CD4-positive, alpha-beta memory T cell (primary cell): ENCODE data around the gene TM9SF3. TPM values are rescaled to one million over a fixed set of nuclear protein-coding genes. Genes with fewer than 3 reads are reported as not detected.

Source experiments
- CTCF ChIA-PET: fragments of 350-600 bp; sonication (Branson Sonifier 250); formaldehyde crosslinking; loops from one replicate; lab custom pipeline; 2021; ENCODE audit warnings: inconsistent platforms; ENCODE audit not compliant: partially characterized antibody; lab: Charles Lee
- POLR2A ChIA-PET: fragments of 350-600 bp; sonication (Branson Sonifier 250); formaldehyde crosslinking; loops from one replicate; lab custom pipeline; 2021; ENCODE audit not compliant: partially characterized antibody; lab: Charles Lee
- DNase-seq, 5 donors: peaks; one replicate each; pipeline versions ENCODE4 v3.0.0 to v3.0.0-alpha.2; 2020 to 2022; ENCODE audit warnings: mixed read lengths in 1 of 5
- H3K27ac ChIP-seq: one replicate; pipeline ENCODE4 v1.7.0; 2013; ENCODE audit warnings: low read depth, low read length
- H3K27me3 ChIP-seq: 2 replicates; pipeline ENCODE4 v1.7.0; 2013; ENCODE audit warnings: mild to moderate bottlenecking, low read length, moderate library complexity; ENCODE audit not compliant: insufficient read depth
- H3K36me3 ChIP-seq: 2 replicates; pipeline ENCODE4 v1.7.0; 2013; ENCODE audit warnings: mild to moderate bottlenecking, low read length, moderate library complexity; ENCODE audit not compliant: insufficient read depth
- H3K4me1 ChIP-seq: 2 replicates; pipeline ENCODE4 v1.7.0; 2013; ENCODE audit warnings: mild to moderate bottlenecking, low read length, moderate library complexity; ENCODE audit not compliant: insufficient read depth
- H3K4me3 ChIP-seq, 2 donors: one replicate each; pipeline ENCODE4 v1.7.0; 2013; ENCODE audit warnings: low read length in 2 of 2, mild to moderate bottlenecking in 1 of 2
- H3K9me3 ChIP-seq, 2 donors: one replicate each; pipeline ENCODE4 v1.7.0; 2013; ENCODE audit warnings: low read length in 2 of 2, control low read depth in 1 of 2; ENCODE audit not compliant: control insufficient read depth in 1 of 2
- H3K27ac Mint-ChIP-seq, 7 donors: one replicate each; pipeline ENCODE4 v1.8.0; 2020 to 2021; ENCODE audit warnings: mixed read lengths in 7 of 7, mild to moderate bottlenecking in 6 of 7, inconsistent platforms in 3 of 7, moderate library complexity in 3 of 7
- H3K27me3 Mint-ChIP-seq, 2 donors: one replicate each; pipeline ENCODE4 v1.8.0; 2020 to 2021; ENCODE audit warnings: mixed read lengths in 2 of 2
- H3K36me3 Mint-ChIP-seq, 2 donors: one replicate each; pipeline ENCODE4 v1.8.0; 2020 to 2021; ENCODE audit warnings: mixed read lengths in 2 of 2, inconsistent platforms in 1 of 2, mild to moderate bottlenecking in 1 of 2
- H3K4me1 Mint-ChIP-seq, 4 donors: one replicate each; pipeline ENCODE4 v1.8.0; 2020 to 2021; ENCODE audit warnings: mixed read lengths in 4 of 4, mild to moderate bottlenecking in 1 of 4
- H3K4me3 Mint-ChIP-seq, 8 donors: one replicate each; pipeline ENCODE4 v1.8.0; 2020 to 2021; ENCODE audit warnings: mixed read lengths in 8 of 8, mild to moderate bottlenecking in 7 of 8, moderate library complexity in 6 of 8, inconsistent platforms in 3 of 8
- H3K9me3 Mint-ChIP-seq, 8 donors: one replicate each; pipeline ENCODE4 v1.8.0; 2020 to 2021; ENCODE audit warnings: mixed read lengths in 8 of 8, mild to moderate bottlenecking in 5 of 8, inconsistent platforms in 3 of 8, moderate library complexity in 1 of 8
- intact Hi-C: fragments of 100-400 bp; cut with micrococcal nuclease; formaldehyde crosslinking; loops from one replicate; pipeline ENCODE4 v1.15.1; 2023
- polyA plus RNA-seq, 2 donors: library from polyadenylated mRNA; unstranded; fragments of 300-500 nt; fragmentation: Illumina TruSeq; gene quantifications; one replicate each; pipeline ENCODE4 v1.2.3, GENCODE V29; 2021
- total RNA-seq, 2 experiments: library from RNA; stranded (reverse); gene quantifications; one replicate each; pipeline ENCODE4 v1.2.3, GENCODE V29; 2021

TM9SF3 gene
- total RNA-seq (100 to 1,000 TPM; 109 to 110 TPM), polyA plus RNA-seq (100 to 1,000 TPM in 1 of 2 donors, 10 to 100 TPM in 1; 74.7 to 125 TPM)

DNA sequence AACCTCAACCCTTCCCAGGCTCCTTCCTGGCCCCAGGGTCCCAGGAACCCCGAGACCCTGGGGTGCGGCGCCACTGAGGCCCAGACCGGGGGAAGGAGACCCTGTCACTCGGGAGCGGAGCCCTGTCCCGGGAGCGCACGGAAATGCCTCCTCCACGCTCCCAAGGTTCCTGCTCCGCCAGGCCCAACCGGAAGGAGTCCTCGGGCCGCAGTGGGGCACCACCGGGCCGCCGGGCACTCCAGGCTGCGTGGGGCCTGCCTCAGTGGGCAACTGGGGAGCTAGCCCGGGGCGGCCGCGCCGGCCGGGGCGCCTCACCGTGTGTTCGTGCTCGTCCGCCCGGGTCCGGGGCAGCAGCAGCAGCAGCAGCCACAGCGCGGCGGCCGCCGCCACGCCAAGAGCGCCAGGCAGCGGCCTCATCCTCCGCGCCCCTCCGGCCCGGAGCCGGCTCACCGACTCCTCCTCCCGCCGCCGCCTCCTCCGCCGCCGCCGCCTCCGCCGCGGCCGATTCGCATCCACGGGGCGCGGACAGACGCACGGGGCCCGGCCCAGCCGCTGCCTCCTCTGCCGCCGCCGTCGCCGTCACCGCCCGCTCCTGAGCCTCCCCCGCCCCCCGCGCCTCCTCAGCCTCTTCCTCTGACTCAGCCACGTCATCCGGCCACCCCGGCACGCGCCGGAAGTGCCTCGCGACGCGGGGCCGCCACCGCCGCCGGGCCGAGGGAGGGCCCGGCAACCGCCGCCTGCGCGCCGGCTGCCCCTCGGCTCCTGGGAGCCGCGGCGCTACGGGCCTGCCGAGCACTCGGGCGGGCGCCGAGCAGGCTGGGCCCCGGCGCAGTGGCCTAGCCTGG, at the start of gene TM9SF3:
TSS of gene TM9SF3 (minus strand) at position 594 of the 845 bp plus-strand sequence. CDS start at position 417, 177 bp downstream.
- Mint-ChIP-seq H3K4me1 (peaks cover 24 to 43% (median 32%) of the 10 kb centered on the region in 4 donors), H3K27ac (peak within 1 kb of the TSS; percentile 94 to 98 (median 97)), H3K4me3 (peak within 1 kb of the TSS; percentile 84 to 98 (median 90)), H3K9me3 (no peaks in the 10 kb centered on the region), H3K36me3 (peaks cover 0 to 7% of the 10 kb centered on the region in 2 donors), H3K27me3 (no peaks in the 10 kb centered on the region)
- Histone ChIP-seq H3K27me3 (no peaks in the 10 kb centered on the region), H3K4me3 (peak within 1 kb of the TSS; percentile 18 to 57), H3K27ac (peak within 1 kb of the TSS; percentile 99), H3K9me3 (no peaks in the 10 kb centered on the region), H3K36me3 (no peaks in the 10 kb centered on the region), H3K4me1 (peaks cover 64% of the 10 kb centered on the region)
- ChIA-PET POLR2A (interaction anchor here (0.5 to 1.9 kb wide), 12 partner anchors 10 to 1263 kb away, joined by 3 to 9 read pairs (median 3); partner anchors contain the start of genes GOLGA7B, LCOR, TCTN3 and ZNF518A), CTCF (interaction anchor here (1.1 kb wide), 1 partner anchor 55 kb away, joined by 3 read pairs; no protein-coding TSS in a partner anchor)
- DNase-seq: peak; percentile 89 to 94 (median 90)
- intact Hi-C loops: loop anchor here (2.0 to 10.0 kb wide), 4 partner anchors 74 to 1058 kb away; partner anchors contain the start of genes PI4K2A, SORBS1 and TLL2

DNA sequence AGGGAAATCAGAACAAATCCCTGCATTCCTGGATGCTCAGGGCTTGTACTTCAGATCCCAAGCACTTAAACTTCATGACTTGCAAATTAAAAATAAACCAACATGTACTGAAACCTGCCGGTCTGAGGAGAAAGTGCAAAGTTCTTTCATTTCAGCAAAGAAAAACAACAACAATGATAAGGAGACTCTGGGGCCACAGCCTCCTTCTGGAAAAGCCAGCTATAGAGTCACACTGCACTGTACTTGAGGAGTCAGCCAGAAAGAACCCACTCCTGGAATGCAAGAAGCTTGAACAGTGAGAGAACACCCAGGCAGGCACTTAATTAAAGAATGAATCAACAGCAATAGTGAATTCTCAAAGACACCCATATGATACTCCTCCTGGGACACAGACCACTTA, 49.7 kb upstream of the TM9SF3 start:
- Mint-ChIP-seq H3K27ac (no peak overlapping the region), H3K27me3 (no peaks in the 10 kb centered on the region), H3K36me3 (no peaks in the 10 kb centered on the region), H3K9me3 (peaks cover 0 to 2% (median 0%) of the 10 kb centered on the region in 8 donors), H3K4me3 (no peak overlapping the region), H3K4me1 (peaks cover 2 to 6% (median 3%) of the 10 kb centered on the region in 4 donors)
- ChIA-PET POLR2A (no interaction called here), CTCF (no interaction called here)
- peaks cover 5% of the 10 kb centered on the region for H3K4me1 ChIP-seq
- intact Hi-C loops: no loop called here
- H3K36me3 ChIP-seq: no peaks in the 10 kb centered on the region
- H3K27ac ChIP-seq: no peak overlapping the region
- no peak for DNase-seq
- H3K9me3 ChIP-seq: no peaks in the 10 kb centered on the region
- H3K4me3 ChIP-seq: no peak overlapping the region
- no peaks in the 10 kb centered on the region for H3K27me3 ChIP-seq

DNA sequence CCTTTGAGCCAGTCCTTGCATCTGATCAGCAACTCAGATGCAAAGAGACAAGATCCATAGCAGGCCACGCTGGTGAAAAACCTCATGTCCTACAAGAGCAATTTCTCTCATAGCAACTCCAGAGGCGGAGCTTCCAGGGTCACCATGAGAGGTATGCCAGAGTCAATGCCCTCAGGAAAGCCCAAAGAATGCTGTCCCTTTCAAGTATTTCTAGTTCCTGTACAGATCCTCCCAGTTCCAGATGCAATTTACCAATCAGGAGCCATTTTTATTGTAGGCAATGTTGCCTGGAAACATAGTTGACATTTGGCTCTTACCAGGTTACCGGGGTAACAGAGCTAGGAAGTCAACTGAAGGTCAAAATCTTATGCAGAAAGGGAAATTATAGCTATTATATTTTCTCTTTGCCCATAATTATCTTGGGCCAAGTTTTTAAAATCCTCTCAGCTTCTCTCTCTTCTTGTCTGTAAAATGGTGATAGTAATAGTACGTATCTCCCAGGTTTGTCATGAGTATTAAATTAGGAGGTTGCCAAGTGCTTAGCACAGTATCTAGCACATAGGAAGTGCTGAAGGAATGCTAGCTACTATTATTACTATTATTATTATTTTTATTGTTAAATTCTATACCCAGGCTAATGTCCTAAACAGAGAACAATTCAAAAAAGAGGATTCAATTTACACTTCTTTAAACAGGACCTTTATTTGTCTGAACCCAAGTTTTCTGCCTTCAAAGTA, 46.3 kb upstream of the TM9SF3 start:
- ChIA-PET CTCF (interaction anchor here (4.1 kb wide), 1 partner anchor 9 kb away, joined by 17 read pairs; no protein-coding TSS in a partner anchor), POLR2A (no interaction called here)
- H3K4me3 ChIP-seq: no peak overlapping the region
- DNase-seq: no peak
- Mint-ChIP-seq H3K4me3 (no peak overlapping the region), H3K36me3 (no peaks in the 10 kb centered on the region), H3K27ac (no peak overlapping the region), H3K27me3 (no peaks in the 10 kb centered on the region), H3K9me3 (peaks cover 0 to 2% (median 0%) of the 10 kb centered on the region in 8 donors), H3K4me1 (no peaks in the 10 kb centered on the region)
- H3K27me3 ChIP-seq: no peaks in the 10 kb centered on the region
- H3K4me1 ChIP-seq: no peaks in the 10 kb centered on the region
- H3K36me3 ChIP-seq: no peaks in the 10 kb centered on the region
- H3K9me3 ChIP-seq: no peaks in the 10 kb centered on the region
- intact Hi-C loops: no loop called here
- H3K27ac ChIP-seq: no peak overlapping the region

DNA sequence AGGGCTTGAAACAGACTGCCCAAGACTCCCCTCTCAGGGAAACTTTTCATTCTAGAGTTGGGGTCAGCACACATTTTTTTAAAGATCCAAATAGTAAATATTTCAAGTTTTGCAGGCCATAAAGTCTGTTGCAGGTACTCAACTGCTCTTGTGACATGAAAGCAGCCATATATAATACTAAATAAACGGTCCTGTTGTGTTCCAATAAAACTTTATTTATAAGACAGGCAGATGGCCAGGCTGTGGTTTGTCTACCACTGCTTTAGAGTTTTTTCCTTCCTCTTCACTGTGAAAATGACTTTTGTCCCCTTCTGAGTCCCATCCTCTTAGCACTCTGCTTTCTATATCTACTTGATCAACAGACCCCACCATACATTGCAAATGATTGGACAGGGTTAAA, 40.5 kb upstream of the TM9SF3 start:
- intact Hi-C loops: no loop called here
- ChIA-PET CTCF (no interaction called here), POLR2A (no interaction called here)
- no peak overlapping the region for H3K27ac ChIP-seq
- Mint-ChIP-seq H3K27me3 (no peaks in the 10 kb centered on the region), H3K4me1 (no peaks in the 10 kb centered on the region), H3K9me3 (no peaks in the 10 kb centered on the region), H3K4me3 (no peak overlapping the region), H3K36me3 (no peaks in the 10 kb centered on the region), H3K27ac (no peak overlapping the region)
- no peak overlapping the region for H3K4me3 ChIP-seq
- H3K4me1 ChIP-seq: no peaks in the 10 kb centered on the region
- no peaks in the 10 kb centered on the region for H3K27me3 ChIP-seq
- H3K36me3 ChIP-seq: no peaks in the 10 kb centered on the region
- DNase-seq: no peak
- H3K9me3 ChIP-seq: no peaks in the 10 kb centered on the region

DNA sequence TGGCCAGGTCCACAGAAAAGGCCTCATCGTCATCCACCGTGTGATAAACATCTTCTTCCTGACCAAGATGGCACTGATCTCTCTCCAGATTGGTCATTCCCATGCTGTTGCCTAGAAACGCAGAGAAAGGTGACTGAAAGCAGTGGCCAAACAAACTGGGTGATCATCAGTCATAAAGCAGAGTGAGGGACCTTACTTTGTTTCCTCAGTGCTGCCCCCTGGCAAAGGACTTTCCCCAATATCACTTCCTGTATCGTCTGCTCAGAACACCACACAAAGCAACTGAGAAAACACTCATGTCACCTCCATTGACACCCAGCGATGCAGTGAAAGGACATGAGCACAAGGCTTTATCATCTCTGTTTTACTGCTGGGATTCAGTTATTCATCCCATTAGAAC, 40.0 kb upstream of the TM9SF3 start:
- H3K27me3 Mint-ChIP-seq: no peaks in the 10 kb centered on the region
- no peak for DNase-seq
- intact Hi-C loops: no loop called here
- H3K4me3 Mint-ChIP-seq: no peak overlapping the region
- H3K9me3 ChIP-seq: no peaks in the 10 kb centered on the region
- H3K27ac Mint-ChIP-seq: no peak overlapping the region
- H3K27me3 ChIP-seq: no peaks in the 10 kb centered on the region
- H3K27ac ChIP-seq: no peak overlapping the region
- H3K4me3 ChIP-seq: no peak overlapping the region
- H3K4me1 ChIP-seq: no peaks in the 10 kb centered on the region
- no peaks in the 10 kb centered on the region for H3K36me3 Mint-ChIP-seq
- POLR2A ChIA-PET: no interaction called here
- CTCF ChIA-PET: no interaction called here
- H3K36me3 ChIP-seq: no peaks in the 10 kb centered on the region
- H3K9me3 Mint-ChIP-seq: no peaks in the 10 kb centered on the region
- no peaks in the 10 kb centered on the region for H3K4me1 Mint-ChIP-seq

DNA sequence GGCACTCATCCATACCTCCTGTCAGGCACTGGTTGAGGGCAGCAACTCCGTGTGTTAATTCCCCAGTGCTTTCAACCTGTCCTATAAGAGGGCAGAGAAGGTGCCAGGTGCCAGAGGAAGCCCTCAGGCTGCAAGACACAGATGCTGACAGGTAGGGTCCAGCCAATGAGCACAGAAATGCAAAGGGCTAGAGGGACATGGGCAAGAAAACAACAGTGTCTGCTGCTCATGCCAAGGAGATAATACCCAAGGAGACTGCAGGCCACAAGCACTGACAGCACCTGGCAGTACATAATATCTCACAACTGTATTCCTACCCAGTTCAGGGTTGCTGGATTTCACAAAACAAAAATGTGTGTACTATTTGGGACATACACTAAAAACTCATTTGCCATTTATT, 38.4 kb upstream of the TM9SF3 start:
- Histone ChIP-seq H3K36me3 (no peaks in the 10 kb centered on the region), H3K9me3 (no peaks in the 10 kb centered on the region), H3K27ac (no peak overlapping the region), H3K27me3 (no peaks in the 10 kb centered on the region), H3K4me1 (no peaks in the 10 kb centered on the region), H3K4me3 (no peak overlapping the region)
- Mint-ChIP-seq H3K4me3 (no peak overlapping the region), H3K4me1 (no peaks in the 10 kb centered on the region), H3K36me3 (no peaks in the 10 kb centered on the region), H3K27me3 (no peaks in the 10 kb centered on the region), H3K27ac (no peak overlapping the region), H3K9me3 (no peaks in the 10 kb centered on the region)
- CTCF ChIA-PET: no interaction called here
- intact Hi-C loops: no loop called here
- POLR2A ChIA-PET: no interaction called here
- DNase-seq: no peak
